OCI-LY7 (cell line): ENCODE data around the gene TSPAN12. TPM values are rescaled to one million over a fixed set of nuclear protein-coding genes. Genes with fewer than 3 reads are reported as not detected.

Experiments used
- BruUV-seq: library from RNA; stranded (reverse); fragments of 400-500 nt; replicated peaks from 2 replicates; lab custom pipeline; 2021; lab: Mats Ljungman, UMichigan
- CTCF ChIA-PET: fragments of 300-600 bp; sonication (Branson Sonifier 250); formaldehyde crosslinking; loops from one replicate; lab custom pipeline; 2022; ENCODE audit warnings: antibody characterized with exemption; ENCODE audit not compliant: unreplicated experiment; lab: Charles Lee
- POLR2A ChIA-PET: fragments of 300-600 bp; sonication (Branson Sonifier 250); formaldehyde crosslinking; loops from one replicate; lab custom pipeline; 2022; ENCODE audit warnings: antibody characterized with exemption; lab: Charles Lee
- DNase-seq: peaks from one replicate; pipeline ENCODE4 v3.0.0-alpha.2; 2015; ENCODE audit warnings: low spot score
- H2AFZ ChIP-seq: fragments of 200-600 bp; sonication (generic), shearing (Covaris generic); 2 replicates; pipeline ENCODE4 v1.6.1; 2014; ENCODE audit warnings: mild to moderate bottlenecking, antibody characterized with exemption, low read length, moderate library complexity
- H3K27ac ChIP-seq: fragments of 200-600 bp; sonication (generic); 2 replicates; pipeline ENCODE4 v1.5.1; 2014; ENCODE audit warnings: mixed run types, low read depth, mild to moderate bottlenecking, moderate library complexity, low read length, inconsistent platforms; ENCODE audit not compliant: poor library complexity, severe bottlenecking
- H3K36me3 ChIP-seq: fragments of 200-600 bp; sonication (generic); 2 replicates; pipeline ENCODE4 v1.6.1; 2014; ENCODE audit warnings: mild to moderate bottlenecking, antibody characterized with exemption, low read length, moderate library complexity, mixed read lengths; ENCODE audit not compliant: insufficient read depth
- H3K4me1 ChIP-seq: fragments of 200-600 bp; sonication (generic); 2 replicates; pipeline ENCODE4 v1.5.1; 2014; ENCODE audit warnings: mild to moderate bottlenecking, low read length; ENCODE audit not compliant: insufficient read depth, poor library complexity, severe bottlenecking
- H3K4me2 ChIP-seq: fragments of 200-600 bp; sonication (generic); 2 replicates; pipeline ENCODE4 v1.6.1; 2014; ENCODE audit warnings: mild to moderate bottlenecking, low read length
- H3K4me3 ChIP-seq: fragments of 200-600 bp; sonication (generic); 2 replicates; pipeline ENCODE4 v1.5.1; 2014; ENCODE audit warnings: mild to moderate bottlenecking, low read depth, low read length; ENCODE audit not compliant: poor library complexity, severe bottlenecking
- H3K79me2 ChIP-seq: fragments of 200-600 bp; sonication (generic); 2 replicates; pipeline ENCODE4 v1.6.1; 2016; ENCODE audit warnings: low read depth, mild to moderate bottlenecking, low read length, moderate library complexity, mixed read lengths; ENCODE audit not compliant: insufficient read depth
- H3K9me2 ChIP-seq: fragments of 200-600 bp; sonication (generic); 2 replicates; pipeline ENCODE4 v1.6.1; 2016; ENCODE audit warnings: mild to moderate bottlenecking, low read length, mixed read lengths; ENCODE audit not compliant: insufficient read depth
- H3K9me3 ChIP-seq: fragments of 200-600 bp; sonication (generic); 2 replicates; pipeline ENCODE4 v1.6.1; 2014; ENCODE audit warnings: mild to moderate bottlenecking, mixed run types, low read length, mixed read lengths
- H4K20me1 ChIP-seq: fragments of 200-600 bp; sonication (generic); 2 replicates; pipeline ENCODE4 v1.6.1; 2014; ENCODE audit warnings: mild to moderate bottlenecking, antibody characterized with exemption, low read length, moderate library complexity, mixed read lengths; ENCODE audit not compliant: insufficient read depth
- EZH2phosphoT487 ChIP-seq: fragments of 200-600 bp; sonication (generic); IDR thresholded peaks from 2 replicates; pipeline ENCODE4 v1.6.1; 2018; ENCODE audit warnings: low read depth, borderline replicate concordance, mild to moderate bottlenecking, mixed run types, antibody characterized with exemption, low read length, moderate library complexity, mixed read lengths
- intact Hi-C: fragments of 100-400 bp; cut with micrococcal nuclease; formaldehyde crosslinking; loops from one replicate; pipeline ENCODE4 v1.10.0; 2022; ENCODE audit not compliant: unreplicated experiment
- total RNA-seq, 2 experiments: library from RNA; depleted of rRNA in 1 of 2; stranded (reverse); fragments of >200 nt in 1 of 2; shearing (Covaris generic) in 1 of 2; gene quantifications; 2 replicates each; pipeline ENCODE4 v1.2.3, GENCODE V29; 2014 to 2022
- TF ChIP-seq, protein P1 (sequence below): fragments of 200-600 bp; sonication (generic); conservative IDR thresholded peaks from 2 replicates; pipeline ENCODE4 v1.5.1; 2014; ENCODE audit warnings: mild to moderate bottlenecking, antibody characterized with exemption, low read length, moderate library complexity, mixed read lengths

Gene TSPAN12
- total RNA-seq, 2 experiments from 2014 or later, result not detected

- CTCF ChIA-PET, result no interaction called here
- no peaks in the 10 kb centered on the region for H3K36me3 ChIP-seq
- no peak overlapping the region for H3K4me3 ChIP-seq
- H3K4me2 ChIP-seq, result no peak overlapping the region
- H3K9me3 ChIP-seq, result no peaks in the 10 kb centered on the region
- no TSS peak for BruUV-seq
- no peak for DNase-seq
- no peak overlapping the region for H2AFZ ChIP-seq
- no peak overlapping the region for H3K27ac ChIP-seq
- H4K20me1 ChIP-seq, result no peaks in the 10 kb centered on the region
- no peaks in the 10 kb centered on the region for H3K79me2 ChIP-seq
- TF ChIP-seq, protein P1, sequence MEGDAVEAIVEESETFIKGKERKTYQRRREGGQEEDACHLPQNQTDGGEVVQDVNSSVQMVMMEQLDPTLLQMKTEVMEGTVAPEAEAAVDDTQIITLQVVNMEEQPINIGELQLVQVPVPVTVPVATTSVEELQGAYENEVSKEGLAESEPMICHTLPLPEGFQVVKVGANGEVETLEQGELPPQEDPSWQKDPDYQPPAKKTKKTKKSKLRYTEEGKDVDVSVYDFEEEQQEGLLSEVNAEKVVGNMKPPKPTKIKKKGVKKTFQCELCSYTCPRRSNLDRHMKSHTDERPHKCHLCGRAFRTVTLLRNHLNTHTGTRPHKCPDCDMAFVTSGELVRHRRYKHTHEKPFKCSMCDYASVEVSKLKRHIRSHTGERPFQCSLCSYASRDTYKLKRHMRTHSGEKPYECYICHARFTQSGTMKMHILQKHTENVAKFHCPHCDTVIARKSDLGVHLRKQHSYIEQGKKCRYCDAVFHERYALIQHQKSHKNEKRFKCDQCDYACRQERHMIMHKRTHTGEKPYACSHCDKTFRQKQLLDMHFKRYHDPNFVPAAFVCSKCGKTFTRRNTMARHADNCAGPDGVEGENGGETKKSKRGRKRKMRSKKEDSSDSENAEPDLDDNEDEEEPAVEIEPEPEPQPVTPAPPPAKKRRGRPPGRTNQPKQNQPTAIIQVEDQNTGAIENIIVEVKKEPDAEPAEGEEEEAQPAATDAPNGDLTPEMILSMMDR, result no peak
- TF ChIP-seq EZH2phosphoT487, result no peak
- intact Hi-C loops, result no loop called here
- H3K9me2 ChIP-seq, result no peaks in the 10 kb centered on the region
- no peaks in the 10 kb centered on the region for H3K4me1 ChIP-seq
- POLR2A ChIA-PET, result no interaction called here
Measured at GRCh38 chr7:120813089-120813488, 44.9 kb downstream of the TSPAN12 start.

DNA sequence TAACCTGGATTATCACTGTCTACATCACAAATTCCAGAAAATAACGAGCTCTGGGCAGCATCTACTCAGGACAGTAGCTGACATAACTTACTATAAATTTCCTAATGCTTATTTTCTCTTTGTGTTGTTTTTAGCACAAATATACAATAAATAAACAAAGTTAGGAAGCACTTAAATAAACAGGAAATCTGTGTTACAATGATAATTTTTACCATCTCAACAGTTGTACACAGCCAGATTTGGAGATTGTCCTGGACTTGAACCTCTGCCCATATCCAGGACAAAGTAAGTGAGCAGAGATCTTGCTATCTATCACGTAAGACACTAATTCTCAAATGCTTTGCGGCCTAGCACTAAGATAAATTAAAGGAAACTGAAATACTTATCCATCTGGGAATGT, 48.7 kb downstream of the TSPAN12 start:
- Histone ChIP-seq H3K4me1 (no peaks in the 10 kb centered on the region), H3K9me2 (no peaks in the 10 kb centered on the region), H4K20me1 (no peaks in the 10 kb centered on the region), H3K9me3 (no peaks in the 10 kb centered on the region), H3K27ac (no peak overlapping the region), H3K36me3 (no peaks in the 10 kb centered on the region), H2AFZ (no peak overlapping the region), H3K4me2 (no peak overlapping the region), H3K4me3 (no peak overlapping the region), H3K79me2 (no peaks in the 10 kb centered on the region)
- TF ChIP-seq EZH2phosphoT487, result no peak
- TF ChIP-seq, protein P1, result no peak
- no peak for DNase-seq
- intact Hi-C loops, result loop anchor here (5.0 kb wide), 1 partner anchor 128 kb away; no protein-coding TSS in a partner anchor
- CTCF ChIA-PET, result no interaction called here
- POLR2A ChIA-PET, result interaction anchor here (0.7 kb wide), 1 partner anchor 38 kb away, joined by 3 read pairs; no protein-coding TSS in a partner anchor
- BruUV-seq, result no TSS peak

GRCh38 chr7:120807390-120807789, 50.6 kb downstream of the TSPAN12 start:
- Histone ChIP-seq H3K27ac (no peak overlapping the region), H3K4me2 (no peak overlapping the region), H3K9me2 (no peaks in the 10 kb centered on the region), H4K20me1 (no peaks in the 10 kb centered on the region), H3K4me3 (no peak overlapping the region), H3K79me2 (no peaks in the 10 kb centered on the region), H2AFZ (no peak overlapping the region), H3K36me3 (no peaks in the 10 kb centered on the region), H3K9me3 (no peaks in the 10 kb centered on the region), H3K4me1 (no peaks in the 10 kb centered on the region)
- no peak for DNase-seq
- no TSS peak for BruUV-seq
- intact Hi-C loops, result loop anchor here (2.0 to 5.0 kb wide), 2 partner anchors 130 to 301 kb away; no protein-coding TSS in a partner anchor
- POLR2A ChIA-PET, result no interaction called here
- TF ChIP-seq, protein P1, result no peak
- no peak for TF ChIP-seq EZH2phosphoT487
- CTCF ChIA-PET, result no interaction called here
